Amygdala (tissue), 56 donors: Measurements from ENCODE around the gene CFAP221.

ENCODE experiments used
- DNase-seq, 56 donors: peaks; one replicate each; lab custom pipeline; 2025; lab: John Stamatoyannopoulos, UW

The CFAP221 gene

GRCh38 chr2:119638685-119639554, 94.7 kb downstream of the CFAP221 start:
- peak in 4 of 56 donors; percentile 6 to 23 (median 20) for DNase-seq

- peak in 55 of 56 donors; percentile 22 to 87 (median 63) for DNase-seq
Measured at GRCh38 chr2:119641562-119642258, 97.5 kb downstream of the CFAP221 start.

GRCh38 chr2:119644186-119644585, 99.9 kb downstream of the CFAP221 start:
- DNase-seq = peak in 3 of 56 donors; percentile 3 to 6 (median 5)

GRCh38 chr2:119645173-119645855, 101.1 kb downstream of the CFAP221 start:
- no peak for DNase-seq

GRCh38 chr2:119646149-119646548, 101.9 kb downstream of the CFAP221 start:
- no peak for DNase-seq

- DNase-seq = peak in 1 of 56 donors; percentile 5
Measured at GRCh38 chr2:119647440-119648169, 103.4 kb downstream of the CFAP221 start.

GRCh38 chr2:119649364-119649917, 105.2 kb downstream of the CFAP221 start:
- no peak for DNase-seq

GRCh38 chr2:119650206-119650605, 106.0 kb downstream of the CFAP221 start:
- DNase-seq = no peak

- DNase-seq = no peak
Measured at GRCh38 chr2:119650846-119651370, 106.7 kb downstream of the CFAP221 start.

GRCh38 chr2:119657466-119658145, 113.4 kb downstream of the CFAP221 start:
- no peak for DNase-seq

- DNase-seq = peak in 6 of 56 donors; percentile 19 to 54 (median 39)
Measured at GRCh38 chr2:119659601-119660342, 115.5 kb downstream of the CFAP221 start.

- DNase-seq = no peak
Measured at GRCh38 chr2:119660343-119660658, 116.1 kb downstream of the CFAP221 start.

- DNase-seq = no peak
Measured at GRCh38 chr2:119662297-119662696, 118.0 kb downstream of the CFAP221 start.

GRCh38 chr2:119668546-119668945, 124.3 kb downstream of the CFAP221 start:
- no peak for DNase-seq

GRCh38 chr2:119671016-119671415, 126.8 kb downstream of the CFAP221 start:
- no peak for DNase-seq

- no peak for DNase-seq
Measured at GRCh38 chr2:119671752-119672151, 127.5 kb downstream of the CFAP221 start.

GRCh38 chr2:119672161-119672862, 128.1 kb downstream of the CFAP221 start:
- no peak for DNase-seq

GRCh38 chr2:119673796-119674195, 129.5 kb downstream of the CFAP221 start:
- no peak for DNase-seq
